NCI-H2029 (cell line): Measurements from ENCODE around the gene ERGIC1.
A peak's percentile ranks its signal among the peaks of the same experiment; 100 is the strongest.
"Not testable (repeated sequence)": the region's sequence is repeated elsewhere in the genome, so short reads cannot be mapped to it uniquely, and the experiment has no call there.

ENCODE experiments used
- DNase-seq: peaks from one replicate; lab custom pipeline; 2025; lab: John Stamatoyannopoulos, UW

The ERGIC1 gene

DNA sequence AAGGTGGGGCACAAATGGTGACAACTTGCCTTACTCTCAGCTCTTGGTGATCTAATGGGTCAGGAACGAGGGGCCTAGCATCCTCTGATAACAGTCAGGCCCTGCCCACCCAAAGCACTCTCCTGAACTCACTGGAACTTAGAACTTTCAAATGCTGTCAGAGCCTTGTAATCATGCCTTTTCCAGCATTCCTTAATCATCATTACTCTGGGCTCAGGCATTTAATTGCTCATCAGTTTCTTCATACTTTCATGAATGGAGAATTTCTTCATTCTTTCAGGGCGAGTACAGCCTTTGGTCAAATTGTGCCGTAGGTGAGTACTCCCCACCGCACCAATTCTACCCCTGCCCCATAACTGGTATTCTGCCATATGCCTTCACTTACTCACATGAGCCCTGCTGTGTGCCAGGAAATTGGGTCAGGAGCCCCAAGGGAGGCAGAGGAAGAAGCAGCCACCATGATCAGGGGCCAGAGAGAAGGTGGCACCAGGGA is 32.8 kb upstream of the ERGIC1 start:
- no peak for DNase-seq

- DNase-seq = no peak
Observed at GRCh38 chr5:172802112-172802511, 31.9 kb upstream of the ERGIC1 start.

DNA sequence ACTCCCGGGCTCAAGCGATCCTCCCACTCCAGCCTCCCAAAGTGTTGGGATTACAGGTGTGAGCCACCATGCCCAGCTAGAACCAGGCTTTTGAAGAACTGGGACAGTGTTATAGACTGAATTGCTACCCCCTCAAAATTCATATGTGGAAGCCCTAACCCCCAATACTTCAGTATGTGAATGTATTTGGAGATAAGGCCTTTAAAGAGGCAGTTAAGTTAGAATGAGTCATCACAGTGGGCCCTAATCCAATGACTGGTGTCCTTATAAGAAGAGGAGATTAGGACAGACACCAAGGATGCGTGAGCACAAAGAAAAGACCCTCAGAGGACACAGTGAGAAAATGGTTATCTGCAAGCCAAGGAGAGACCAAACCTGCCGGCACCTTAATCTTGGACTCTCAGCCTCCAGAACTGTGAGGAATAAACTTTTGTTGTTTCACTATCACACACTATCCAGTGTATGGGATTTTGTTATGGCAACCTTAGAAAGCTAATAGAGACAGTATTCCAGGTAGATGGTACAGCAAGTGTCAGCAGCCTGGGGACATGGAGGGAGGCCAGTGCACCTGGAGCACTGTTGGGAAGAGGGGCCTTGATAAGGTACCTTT is 31.4 kb upstream of the ERGIC1 start:
- DNase-seq = no peak

GRCh38 chr5:172805018-172805683 is 28.9 kb upstream of the ERGIC1 start:
- DNase-seq = no peak

- no peak for DNase-seq
Observed at GRCh38 chr5:172805736-172806255, 28.3 kb upstream of the ERGIC1 start.

- DNase-seq = peak; percentile 56
Observed at GRCh38 chr5:172806897-172807672, 27.0 kb upstream of the ERGIC1 start.

DNA sequence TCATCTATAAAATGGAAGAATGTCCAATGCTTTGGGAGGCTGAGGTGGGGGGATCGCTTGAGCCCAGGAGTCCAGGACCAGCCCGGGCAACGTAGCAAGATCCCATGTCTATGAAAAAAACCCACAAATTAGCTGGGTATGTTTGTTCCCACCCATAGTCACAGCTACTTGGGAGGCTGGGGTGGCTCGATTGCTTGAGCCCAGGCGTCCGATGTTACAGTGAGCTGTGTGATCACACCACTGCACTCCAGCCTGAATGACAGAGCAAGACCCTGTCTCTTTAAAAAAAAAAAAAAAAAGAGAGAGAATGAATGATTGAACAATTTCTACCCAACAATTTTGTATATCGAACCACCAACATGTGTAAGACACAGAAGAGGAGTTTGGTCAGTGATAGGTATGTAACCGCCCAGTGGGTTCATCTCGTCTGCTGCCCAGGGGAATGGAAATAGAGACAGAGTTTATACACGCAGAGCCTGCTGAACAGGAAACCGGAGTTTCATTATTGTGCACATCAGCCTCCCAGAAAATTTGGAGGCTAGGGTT is 26.2 kb upstream of the ERGIC1 start:
- no peak for DNase-seq

GRCh38 chr5:172809774-172810173 is 24.3 kb upstream of the ERGIC1 start:
- no peak for DNase-seq

DNA sequence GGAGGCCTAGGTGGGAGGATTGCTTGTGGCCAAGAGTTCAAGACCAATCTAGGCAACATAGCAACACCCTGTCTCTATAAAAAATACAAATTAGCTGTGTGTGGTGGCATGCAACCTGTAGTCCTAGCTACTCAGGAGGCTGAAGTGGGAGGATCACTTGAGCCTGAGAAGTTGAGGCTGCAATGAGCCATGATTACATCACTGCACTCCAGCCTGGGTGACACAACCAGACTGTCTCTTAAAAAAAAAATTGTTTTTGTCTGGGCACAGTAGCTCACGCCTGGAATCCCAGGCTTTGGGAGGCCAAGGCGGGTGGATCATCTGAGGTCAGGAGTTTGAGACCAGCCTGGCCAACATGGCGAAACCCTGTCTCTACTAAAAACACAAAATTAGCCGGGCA is 23.1 kb upstream of the ERGIC1 start:
- DNase-seq = not testable (repeated sequence)

DNA sequence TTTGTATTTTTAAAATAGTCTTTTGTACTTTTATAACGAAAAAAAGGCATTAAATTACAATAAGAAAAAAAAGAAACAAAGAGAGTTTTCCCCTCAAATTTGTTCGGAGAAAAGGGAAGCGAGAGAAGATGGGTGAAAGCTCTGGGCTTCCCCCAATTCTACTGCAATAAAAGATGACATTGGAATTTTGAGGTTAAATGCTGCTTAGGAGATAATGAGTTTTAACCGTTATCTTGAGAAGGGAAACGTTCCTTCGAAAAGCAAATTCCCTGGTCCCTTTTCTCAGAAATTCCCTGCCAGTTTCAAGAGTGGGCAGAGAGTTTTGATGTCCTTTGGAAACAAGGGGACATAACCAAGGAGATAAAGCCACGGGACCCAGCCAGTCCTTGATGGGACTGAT is 18.4 kb upstream of the ERGIC1 start:
- DNase-seq = no peak

GRCh38 chr5:172816925-172817562 is 17.0 kb upstream of the ERGIC1 start:
- no peak for DNase-seq

DNA sequence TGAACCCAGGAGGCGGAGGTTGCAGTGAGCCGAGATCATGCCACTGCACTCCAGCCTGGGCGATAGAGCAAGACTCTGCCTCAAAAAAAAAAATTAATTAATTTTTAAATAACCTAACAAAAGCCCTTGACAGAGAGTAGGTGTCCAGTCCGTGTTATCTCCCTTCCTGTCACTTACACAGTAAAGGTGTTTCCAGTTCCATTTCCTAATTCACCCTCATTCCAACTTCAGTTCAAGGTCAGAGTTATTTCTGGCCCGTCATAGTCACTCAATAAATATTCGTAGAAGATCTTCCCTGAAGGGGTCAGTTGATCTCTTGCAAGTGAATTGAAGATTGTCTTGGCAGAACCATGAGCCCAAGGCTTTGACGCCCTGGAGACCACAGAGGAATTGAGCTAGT is 16.4 kb upstream of the ERGIC1 start:
- DNase-seq = no peak

DNA sequence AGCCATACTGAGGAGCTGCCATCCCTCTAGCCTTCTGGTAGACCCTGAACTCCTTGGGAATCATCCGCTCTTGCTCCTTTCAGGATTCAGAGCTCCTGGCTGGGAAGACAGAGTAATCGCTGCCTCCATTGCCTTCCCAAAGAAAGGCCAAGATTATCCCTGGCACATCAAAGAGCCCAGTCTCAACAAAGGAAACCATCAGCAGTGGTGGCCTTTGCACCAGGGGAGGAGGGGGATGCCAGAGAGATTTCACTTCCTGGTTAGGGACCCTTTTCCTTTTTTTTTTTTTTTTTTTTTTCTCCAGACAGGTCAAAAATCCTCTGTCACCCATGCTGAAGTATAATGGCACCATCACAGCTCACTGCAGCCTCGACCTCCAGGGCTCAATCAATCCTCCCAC is 16.0 kb upstream of the ERGIC1 start:
- no peak for DNase-seq

- DNase-seq = no peak
Observed at GRCh38 chr5:172819569-172819968, 14.5 kb upstream of the ERGIC1 start.

- DNase-seq = no peak
Observed at GRCh38 chr5:172820046-172820767, 13.8 kb upstream of the ERGIC1 start.

DNA sequence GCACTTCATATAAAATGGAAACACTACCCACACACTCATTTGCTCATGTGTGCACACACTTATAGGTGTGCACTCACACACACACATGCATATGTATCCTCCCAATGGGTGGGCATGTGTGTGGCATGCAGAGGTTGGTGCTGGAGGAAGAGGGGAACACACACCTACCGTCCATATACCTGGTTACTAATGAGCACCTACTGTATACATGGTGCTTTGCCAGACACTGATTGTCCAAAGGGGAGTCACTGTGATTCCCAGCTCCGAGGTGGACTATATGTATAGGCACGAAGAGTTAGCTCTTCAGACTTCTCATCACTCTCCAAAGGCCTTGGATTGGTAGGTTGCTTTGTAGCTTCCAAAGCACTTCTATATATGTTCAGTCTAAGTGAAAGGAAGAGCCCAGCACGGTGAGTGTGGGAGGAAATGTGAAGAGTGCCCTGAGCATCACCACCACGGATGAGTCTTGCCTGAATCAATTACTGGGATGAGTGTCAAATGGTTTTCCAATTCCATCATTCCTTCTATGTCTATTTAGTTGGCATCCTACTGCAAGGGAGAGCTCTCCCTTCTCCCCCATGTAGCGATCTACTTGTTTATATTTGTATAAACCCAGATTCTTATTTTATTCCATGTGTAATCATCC is 12.6 kb upstream of the ERGIC1 start:
- DNase-seq = no peak

GRCh38 chr5:172823840-172824362 is 10.2 kb upstream of the ERGIC1 start:
- DNase-seq = no peak

DNA sequence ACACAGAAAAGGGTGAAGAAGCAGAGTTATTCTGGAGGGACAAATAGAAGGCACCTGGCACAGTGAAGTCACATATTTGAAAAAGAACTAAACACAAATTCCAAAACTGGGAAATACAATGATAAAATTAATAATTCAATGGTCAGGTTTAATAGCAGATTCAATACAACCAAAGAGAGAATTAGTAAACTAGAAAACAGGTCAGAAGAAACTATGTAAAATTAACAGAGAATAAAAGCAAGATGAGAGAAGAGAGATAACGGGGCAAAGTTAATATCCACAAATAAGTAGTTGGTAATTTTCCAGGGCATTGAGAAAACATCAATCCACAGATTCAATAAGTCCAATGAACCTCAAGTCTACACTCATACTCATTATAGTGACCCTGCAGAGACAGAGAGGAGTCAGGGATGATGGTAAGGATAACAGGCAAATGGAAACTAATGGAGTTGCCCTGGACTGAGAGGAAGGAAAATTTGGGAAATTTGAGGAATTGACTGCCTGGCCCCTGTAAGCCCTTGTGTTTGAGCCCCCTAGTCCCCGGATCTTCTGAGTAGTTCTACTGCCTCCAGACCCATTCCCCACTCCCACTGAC is 8.3 kb upstream of the ERGIC1 start:
- DNase-seq = no peak

GRCh38 chr5:172827841-172828240 is 6.2 kb upstream of the ERGIC1 start:
- no peak for DNase-seq

- no peak for DNase-seq
Observed at GRCh38 chr5:172828911-172829431, 5.1 kb upstream of the ERGIC1 start.
